ENCODE measurements around the gene CALD1.

Gene CALD1

DNA sequence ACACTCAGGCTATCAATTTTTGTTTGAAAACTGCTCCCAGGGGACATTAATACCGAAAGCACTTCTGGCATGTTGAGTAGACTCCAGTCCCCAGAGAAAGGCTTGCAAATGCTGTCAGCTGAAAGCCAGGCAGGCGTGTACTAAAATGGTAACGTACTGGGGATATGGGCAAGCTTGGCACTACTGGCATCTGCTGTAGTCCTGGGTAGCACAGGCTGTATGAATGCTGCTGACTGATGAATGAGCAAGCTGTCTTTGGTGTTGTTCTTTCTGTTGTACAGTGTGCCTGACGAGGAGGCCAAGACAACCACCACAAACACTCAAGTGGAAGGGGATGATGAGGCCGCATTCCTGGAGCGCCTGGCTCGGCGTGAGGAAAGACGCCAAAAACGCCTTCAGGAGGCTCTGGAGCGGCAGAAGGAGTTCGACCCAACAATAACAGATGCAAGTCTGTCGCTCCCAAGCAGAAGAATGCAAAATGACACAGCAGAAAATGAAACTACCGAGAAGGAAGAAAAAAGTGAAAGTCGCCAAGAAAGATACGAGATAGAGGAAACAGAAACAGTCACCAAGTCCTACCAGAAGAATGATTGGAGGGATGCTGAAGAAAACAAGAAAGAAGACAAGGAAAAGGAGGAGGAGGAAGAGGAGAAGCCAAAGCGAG lies 153.4 kb downstream of the CALD1 start:
- Histone ChIP-seq H3K4me1 (ENCODE audit: control insufficient read depth, low read length) (no peaks in the 10 kb centered on the region), H3F3A (ENCODE audit: control insufficient read depth, insufficient read depth) (no peaks in the 10 kb centered on the region), H3K79me2 (ENCODE audit: control insufficient read depth, low read length) (no peaks in the 10 kb centered on the region), H3K27ac (ENCODE audit: low read depth, low read length) (no peak overlapping the region), H3K9me3 (ENCODE audit: control insufficient read depth, insufficient read depth, low read length) (no peaks in the 10 kb centered on the region), H3K9me2 (replicated peaks; ENCODE audit: control insufficient read depth, low read length) (no peaks in the 10 kb centered on the region), H4K20me1 (ENCODE audit: control insufficient read depth, insufficient read depth, low read depth, low read length) (no peaks in the 10 kb centered on the region), H3K36me3 (ENCODE audit: control insufficient read depth, low read length) (no peaks in the 10 kb centered on the region), H3K27me3 (ENCODE audit: control insufficient read depth, low read length) (no peaks in the 10 kb centered on the region; the same call in 1 of the 2 replicates), H3K4me2 (ENCODE audit: low read length) (0 out of 2 replicates have a peak overlapping the region, but pooled peaks have one; percentile 7), H3K4me3 (ENCODE audit: low read length) (no peak overlapping the region)
- TF ChIP-seq, protein P1, sequence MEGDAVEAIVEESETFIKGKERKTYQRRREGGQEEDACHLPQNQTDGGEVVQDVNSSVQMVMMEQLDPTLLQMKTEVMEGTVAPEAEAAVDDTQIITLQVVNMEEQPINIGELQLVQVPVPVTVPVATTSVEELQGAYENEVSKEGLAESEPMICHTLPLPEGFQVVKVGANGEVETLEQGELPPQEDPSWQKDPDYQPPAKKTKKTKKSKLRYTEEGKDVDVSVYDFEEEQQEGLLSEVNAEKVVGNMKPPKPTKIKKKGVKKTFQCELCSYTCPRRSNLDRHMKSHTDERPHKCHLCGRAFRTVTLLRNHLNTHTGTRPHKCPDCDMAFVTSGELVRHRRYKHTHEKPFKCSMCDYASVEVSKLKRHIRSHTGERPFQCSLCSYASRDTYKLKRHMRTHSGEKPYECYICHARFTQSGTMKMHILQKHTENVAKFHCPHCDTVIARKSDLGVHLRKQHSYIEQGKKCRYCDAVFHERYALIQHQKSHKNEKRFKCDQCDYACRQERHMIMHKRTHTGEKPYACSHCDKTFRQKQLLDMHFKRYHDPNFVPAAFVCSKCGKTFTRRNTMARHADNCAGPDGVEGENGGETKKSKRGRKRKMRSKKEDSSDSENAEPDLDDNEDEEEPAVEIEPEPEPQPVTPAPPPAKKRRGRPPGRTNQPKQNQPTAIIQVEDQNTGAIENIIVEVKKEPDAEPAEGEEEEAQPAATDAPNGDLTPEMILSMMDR (IDR thresholded peaks at IDR 0.05; ENCODE audit: low read depth, low read length, poor library complexity, severe bottlenecking), result no peak
- no peak for TF ChIP-seq EZH2phosphoT487 (IDR thresholded peaks at IDR 0.05; ENCODE audit: borderline replicate concordance, low read length)

DNA sequence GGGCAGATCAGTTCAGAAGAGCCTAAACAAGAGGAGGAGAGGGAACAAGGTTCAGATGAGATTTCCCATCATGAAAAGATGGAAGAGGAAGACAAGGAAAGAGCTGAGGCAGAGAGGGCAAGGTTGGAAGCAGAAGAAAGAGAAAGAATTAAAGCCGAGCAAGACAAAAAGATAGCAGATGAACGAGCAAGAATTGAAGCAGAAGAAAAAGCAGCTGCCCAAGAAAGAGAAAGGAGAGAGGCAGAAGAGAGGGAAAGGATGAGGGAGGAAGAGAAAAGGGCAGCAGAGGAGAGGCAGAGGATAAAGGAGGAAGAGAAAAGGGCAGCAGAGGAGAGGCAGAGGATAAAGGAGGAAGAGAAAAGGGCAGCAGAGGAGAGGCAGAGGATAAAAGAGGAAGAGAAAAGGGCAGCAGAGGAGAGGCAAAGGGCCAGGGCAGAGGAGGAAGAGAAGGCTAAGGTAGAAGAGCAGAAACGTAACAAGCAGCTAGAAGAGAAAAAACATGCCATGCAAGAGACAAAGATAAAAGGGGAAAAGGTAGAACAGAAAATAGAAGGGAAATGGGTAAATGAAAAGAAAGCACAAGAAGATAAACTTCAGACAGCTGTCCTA lies 154.1 kb downstream of the CALD1 start:
- Histone ChIP-seq H3K27me3 (ENCODE audit: control insufficient read depth, low read length) (no peaks in the 10 kb centered on the region; the same call in 1 of the 2 replicates), H4K20me1 (ENCODE audit: control insufficient read depth, insufficient read depth, low read depth, low read length) (no peaks in the 10 kb centered on the region), H3F3A (ENCODE audit: control insufficient read depth, insufficient read depth) (no peaks in the 10 kb centered on the region), H3K79me2 (ENCODE audit: control insufficient read depth, low read length) (no peaks in the 10 kb centered on the region), H3K9me2 (replicated peaks; ENCODE audit: control insufficient read depth, low read length) (no peaks in the 10 kb centered on the region), H3K4me3 (ENCODE audit: low read length) (no peak overlapping the region), H3K4me1 (ENCODE audit: control insufficient read depth, low read length) (no peaks in the 10 kb centered on the region), H3K9me3 (ENCODE audit: control insufficient read depth, insufficient read depth, low read length) (no peaks in the 10 kb centered on the region), H3K4me2 (ENCODE audit: low read length) (0 out of 2 replicates have a peak overlapping the region, but pooled peaks have one; percentile 7), H3K27ac (ENCODE audit: low read depth, low read length) (no peak overlapping the region), H3K36me3 (ENCODE audit: control insufficient read depth, low read length) (no peaks in the 10 kb centered on the region)
- TF ChIP-seq, protein P1 (IDR thresholded peaks at IDR 0.05; ENCODE audit: low read depth, low read length, poor library complexity, severe bottlenecking), result no peak
- TF ChIP-seq EZH2phosphoT487 (IDR thresholded peaks at IDR 0.05; ENCODE audit: borderline replicate concordance, low read length), result no peak

DNA sequence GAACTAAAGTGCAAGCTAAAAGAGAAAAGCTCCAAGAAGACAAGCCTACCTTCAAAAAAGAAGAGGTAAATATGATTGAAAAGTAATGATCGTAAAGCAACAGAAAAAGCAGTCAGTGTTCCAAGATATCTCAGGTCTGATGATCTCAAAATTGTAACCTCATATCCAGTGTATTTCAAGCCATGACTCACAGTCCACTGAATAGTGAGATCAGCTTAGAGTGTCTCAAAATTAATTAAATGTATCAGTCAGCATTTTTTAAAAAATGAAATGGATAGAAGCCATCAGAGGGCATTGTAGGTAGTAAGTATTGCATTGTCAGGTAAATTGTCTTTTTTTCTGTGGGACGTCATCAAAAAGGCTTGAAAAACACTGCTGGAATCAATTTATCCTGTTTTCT lies 156.3 kb downstream of the CALD1 start:
- no peak for TF ChIP-seq EZH2phosphoT487 (IDR thresholded peaks at IDR 0.05; ENCODE audit: borderline replicate concordance, low read length)
- H3K79me2 ChIP-seq (ENCODE audit: control insufficient read depth, low read length), result no peaks in the 10 kb centered on the region
- H3K4me1 ChIP-seq (ENCODE audit: control insufficient read depth, low read length), result no peaks in the 10 kb centered on the region
- no peaks in the 10 kb centered on the region for H3K36me3 ChIP-seq (ENCODE audit: control insufficient read depth, low read length)
- no peaks in the 10 kb centered on the region for H3K9me2 ChIP-seq (replicated peaks; ENCODE audit: control insufficient read depth, low read length)
- no peaks in the 10 kb centered on the region for H3K9me3 ChIP-seq (ENCODE audit: control insufficient read depth, insufficient read depth, low read length)
- H4K20me1 ChIP-seq (ENCODE audit: control insufficient read depth, insufficient read depth, low read depth, low read length), result no peaks in the 10 kb centered on the region
- H3K4me2 ChIP-seq (ENCODE audit: low read length), result no peak overlapping the region
- H3K4me3 ChIP-seq (ENCODE audit: low read length), result no peak overlapping the region
- no peaks in the 10 kb centered on the region; the same call in 1 of the 2 replicates for H3K27me3 ChIP-seq (ENCODE audit: control insufficient read depth, low read length)
- H3K27ac ChIP-seq (ENCODE audit: low read depth, low read length), result no peak overlapping the region
- no peaks in the 10 kb centered on the region for H3F3A ChIP-seq (ENCODE audit: control insufficient read depth, insufficient read depth)

DNA sequence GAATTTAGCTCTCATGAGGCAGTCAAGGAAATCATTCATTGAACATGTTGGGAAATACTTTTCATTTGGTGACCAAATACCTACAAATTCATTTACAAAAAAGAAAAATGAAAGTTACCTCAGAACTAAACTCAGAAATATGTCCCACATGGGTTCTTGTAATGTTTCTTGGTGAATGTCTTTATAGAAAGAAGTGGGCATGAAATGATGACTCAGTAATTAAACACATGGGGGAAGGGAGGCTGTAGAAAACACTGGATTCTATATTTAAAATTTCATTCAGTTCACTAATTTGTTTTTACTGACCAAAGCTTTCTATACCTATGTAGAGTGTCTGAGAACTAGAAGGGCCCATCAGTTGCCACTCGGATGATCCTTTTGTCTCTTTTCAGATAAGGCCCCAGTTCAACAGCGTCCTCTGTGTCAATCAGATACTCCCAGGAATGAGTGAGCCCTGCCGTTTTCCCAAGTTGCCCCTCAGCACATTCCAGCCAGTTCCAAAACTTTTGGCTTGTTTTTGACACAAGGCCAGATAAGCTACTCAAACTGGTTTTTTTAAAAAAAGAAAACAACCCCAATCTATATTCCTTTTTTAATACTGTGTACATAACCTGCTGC lies 157.6 kb downstream of the CALD1 start:
- H3K4me2 ChIP-seq (ENCODE audit: low read length), result no peak overlapping the region
- H4K20me1 ChIP-seq (ENCODE audit: control insufficient read depth, insufficient read depth, low read depth, low read length), result no peaks in the 10 kb centered on the region
- H3F3A ChIP-seq (ENCODE audit: control insufficient read depth, insufficient read depth), result no peaks in the 10 kb centered on the region
- no peaks in the 10 kb centered on the region for H3K9me2 ChIP-seq (replicated peaks; ENCODE audit: control insufficient read depth, low read length)
- no peaks in the 10 kb centered on the region for H3K36me3 ChIP-seq (ENCODE audit: control insufficient read depth, low read length)
- no peaks in the 10 kb centered on the region for H3K4me1 ChIP-seq (ENCODE audit: control insufficient read depth, low read length)
- peaks cover 2% of the 10 kb centered on the region for H3K27me3 ChIP-seq (ENCODE audit: control insufficient read depth, low read length)
- H3K9me3 ChIP-seq (ENCODE audit: control insufficient read depth, insufficient read depth, low read length), result no peaks in the 10 kb centered on the region
- TF ChIP-seq, protein P1 (IDR thresholded peaks at IDR 0.05; ENCODE audit: low read depth, low read length, poor library complexity, severe bottlenecking), result no peak
- TF ChIP-seq EZH2phosphoT487 (IDR thresholded peaks at IDR 0.05; ENCODE audit: borderline replicate concordance, low read length), result no peak
- H3K27ac ChIP-seq (ENCODE audit: low read depth, low read length), result no peak overlapping the region
- H3K79me2 ChIP-seq (ENCODE audit: control insufficient read depth, low read length), result no peaks in the 10 kb centered on the region
- no peak overlapping the region for H3K4me3 ChIP-seq (ENCODE audit: low read length)
